NB4 (cell line): Measurements from ENCODE around the gene OPRL1.
A peak's percentile ranks its signal among the peaks of the same experiment; 100 is the strongest.

Experiments used
- DNase-seq: peaks from one replicate; pipeline ENCODE4 v3.0.0; 2010; ENCODE audit warnings: low read depth
- H3K4me3 ChIP-seq: one replicate; pipeline ENCODE4 v1.5.1; 2011; ENCODE audit warnings: mild to moderate bottlenecking, low read depth, low read length, moderate library complexity
- CTCF ChIP-seq: IDR thresholded peaks from one replicate; pipeline ENCODE4 v1.5.1; 2012; ENCODE audit warnings: low read depth, low read length
- MAX ChIP-seq: IDR thresholded peaks from 2 replicates; pipeline ENCODE4 v1.6.1; 2011; ENCODE audit warnings: low read depth, low read length
- MYC ChIP-seq: IDR thresholded peaks from 2 replicates; pipeline ENCODE4 v1.6.1; 2011; ENCODE audit warnings: low read depth, low read length
- POLR2A ChIP-seq: IDR thresholded peaks from 2 replicates; pipeline ENCODE4 v1.6.1; 2011; ENCODE audit warnings: mild to moderate bottlenecking; ENCODE audit not compliant: insufficient read length; ENCODE audit errors: extremely low read depth

OPRL1 gene

GRCh38 chr20:64080013-64080812 is at the start of gene OPRL1:
Gene OPRL1 (plus strand): TSS chr20:64080082. CDS start chr20:64092721, 12,639 bp downstream.
- H3K4me3 ChIP-seq, result peak within 1 kb of the TSS; percentile 79
- TF ChIP-seq CTCF (no peak), MAX (no peak; the same call in none of the 2 replicates), MYC (no peak), POLR2A (no peak)
- DNase-seq, result no peak

- no peak overlapping the region for H3K4me3 ChIP-seq
- no peak for DNase-seq
- TF ChIP-seq MAX, result no peak
- no peak for TF ChIP-seq MYC
- no peak for TF ChIP-seq POLR2A
- no peak for TF ChIP-seq CTCF
Observed at GRCh38 chr20:64030371-64031134, 49.3 kb upstream of the OPRL1 start.

- no peak overlapping the region for H3K4me3 ChIP-seq
- DNase-seq, result no peak
- TF ChIP-seq MAX (no peak), POLR2A (no peak), MYC (no peak), CTCF (no peak)
Observed at GRCh38 chr20:64031822-64032314, 48.0 kb upstream of the OPRL1 start.

- DNase-seq, result no peak
- TF ChIP-seq MYC (no peak), MAX (no peak), CTCF (no peak), POLR2A (no peak)
- H3K4me3 ChIP-seq, result no peak overlapping the region
Observed at GRCh38 chr20:64032706-64033624, 46.9 kb upstream of the OPRL1 start.

- no peak for DNase-seq
- no peak for TF ChIP-seq CTCF
- TF ChIP-seq MAX, result no peak
- TF ChIP-seq MYC, result no peak
- no peak for TF ChIP-seq POLR2A
Observed at GRCh38 chr20:64033981-64034493, 45.8 kb upstream of the OPRL1 start.

More at GRCh38 chr20:64033981-64034493, 45.8 kb upstream of the OPRL1 start:
- H3K4me3 ChIP-seq, result no peak overlapping the region
